HepG2 (cell line): ENCODE results near the gene MEG3. TPM values are rescaled to one million over a fixed set of nuclear protein-coding genes. Genes with fewer than 3 reads are reported as not detected.

Experiments
- BHLHE40 ChIP-seq: IDR thresholded peaks from 2 replicates; pipeline ENCODE4 v1.6.1; 2011; ENCODE audit warnings: low read length, improper control_type of control experiment
- CENPX ChIP-seq: sonication (generic); formaldehyde crosslinking; IDR thresholded peaks from 2 replicates; pipeline ENCODE4 v1.9.0; 2021; ENCODE audit warnings: mild to moderate bottlenecking, missing genetic modification reagents, moderate library complexity
- GFI1 ChIP-seq: sonication (generic); formaldehyde crosslinking; IDR thresholded peaks from 2 replicates; pipeline ENCODE4 v1.5.0; 2020; ENCODE audit warnings: missing genetic modification reagents, mild to moderate bottlenecking, borderline replicate concordance
- HHEX ChIP-seq: IDR thresholded peaks from 2 replicates; pipeline ENCODE4 v1.6.1; 2016; ENCODE audit warnings: control low read depth
- ISX ChIP-seq: sonication (generic); formaldehyde crosslinking; conservative IDR thresholded peaks from 2 replicates; pipeline ENCODE4 v1.5.0; 2020; ENCODE audit warnings: missing genetic modification reagents
- JUN ChIP-seq: sonication (generic); formaldehyde crosslinking; IDR thresholded peaks from 2 replicates; pipeline ENCODE4 v1.4.0; 2020; ENCODE audit warnings: mild to moderate bottlenecking, missing genetic modification reagents
- NFYC ChIP-seq: IDR thresholded peaks from 2 replicates; pipeline ENCODE4 v1.6.1; 2016; ENCODE audit warnings: missing genetic modification reagents, missing compliant biosample characterization
- NKX3-1 ChIP-seq: sonication (generic); formaldehyde crosslinking; IDR thresholded peaks from 2 replicates; pipeline ENCODE4 v1.5.0; 2020; ENCODE audit warnings: missing genetic modification reagents
- RARG ChIP-seq: sonication (generic); formaldehyde crosslinking; IDR thresholded peaks from 2 replicates; pipeline ENCODE4 v1.4.0; 2020; ENCODE audit warnings: low read depth, mild to moderate bottlenecking, missing genetic modification reagents
- RFX3 ChIP-seq: IDR thresholded peaks from 2 replicates; pipeline ENCODE4 v1.6.1; 2016; ENCODE audit warnings: missing biosample characterization, missing genetic modification reagents
- SAP130 ChIP-seq: IDR thresholded peaks from 2 replicates; pipeline ENCODE4 v1.6.1; 2016; ENCODE audit warnings: low read depth
- SIN3B ChIP-seq: fragments of 150-350 bp; IDR thresholded peaks from 2 replicates; pipeline ENCODE4 v1.6.1; 2014; ENCODE audit warnings: low read length
- SP140L ChIP-seq: sonication (generic); formaldehyde crosslinking; IDR thresholded peaks from 2 replicates; pipeline ENCODE4 v1.4.0; 2020; ENCODE audit warnings: missing genetic modification reagents, borderline replicate concordance
- SPEN ChIP-seq: sonication (generic); formaldehyde crosslinking; IDR thresholded peaks from 2 replicates; pipeline ENCODE4 v1.5.1; 2020; ENCODE audit warnings: low read depth, mild to moderate bottlenecking, missing genetic modification reagents
- ZFP36L2 ChIP-seq: sonication (generic); formaldehyde crosslinking; IDR thresholded peaks from 2 replicates; pipeline ENCODE4 v1.4.0; 2020; ENCODE audit warnings: missing genetic modification reagents
- ZNF333 ChIP-seq: sonication (generic); formaldehyde crosslinking; IDR thresholded peaks from 2 replicates; pipeline ENCODE4 v1.4.0; 2020; ENCODE audit warnings: mild to moderate bottlenecking, missing genetic modification reagents, borderline replicate concordance
- ZNF33B ChIP-seq: sonication (generic); formaldehyde crosslinking; IDR thresholded peaks from 2 replicates; pipeline ENCODE4 v1.5.1; 2020; ENCODE audit warnings: mild to moderate bottlenecking, missing genetic modification reagents
- ZNF766 ChIP-seq: sonication (generic); formaldehyde crosslinking; IDR thresholded peaks from 2 replicates; pipeline ENCODE4 v1.5.0; 2020; ENCODE audit warnings: missing genetic modification reagents, borderline replicate concordance
- ZNF777 ChIP-seq: sonication (generic); formaldehyde crosslinking; IDR thresholded peaks from 2 replicates; pipeline ENCODE4 v1.4.0; 2020; ENCODE audit warnings: missing genetic modification reagents
- ZNF780A ChIP-seq: sonication (generic); formaldehyde crosslinking; IDR thresholded peaks from 2 replicates; pipeline ENCODE4 v1.8.0; 2022; ENCODE audit warnings: mild to moderate bottlenecking, missing genetic modification reagents, moderate library complexity
- ZNF790 ChIP-seq: sonication (generic); formaldehyde crosslinking; IDR thresholded peaks from 2 replicates; pipeline ENCODE4 v1.8.0; 2022; ENCODE audit warnings: missing genetic modification reagents, mild to moderate bottlenecking, borderline replicate concordance
- ZSCAN20 ChIP-seq: sonication (generic); formaldehyde crosslinking; IDR thresholded peaks from 2 replicates; pipeline ENCODE4 v1.4.0; 2020; ENCODE audit warnings: missing genetic modification reagents, mild to moderate bottlenecking, borderline replicate concordance
- polyA plus RNA-seq, 8 experiments: library from polyadenylated mRNA; depleted of rRNA in 3 of 8; stranded (reverse) in 7 of 8; unstranded in 1 of 8; fragments of >200 nt; fragmentation: Illumina TruSeq in 4 of 8; extraction: Trizol in 4 of 8; gene quantifications; 2 replicates each; pipeline versions ENCODE4 v1.2.1 to v1.2.3, GENCODE V29; 2011 to 2016; ENCODE audit warnings: low read depth in 4 of 8, missing spikeins in 1 of 8, mixed read lengths in 1 of 8; ENCODE audit not compliant: insufficient read depth in 1 of 8
- total RNA-seq, 5 experiments: library from RNA; depleted of rRNA; stranded (reverse); fragments of >200 nt; fragmentation: Illumina TruSeq; extraction: Trizol; gene quantifications; 2 replicates each; pipeline ENCODE4 v1.2.3, GENCODE V29; 2016; ENCODE audit warnings: low read depth in 1 of 5
- TF ChIP-seq, protein P1 (sequence below): IDR thresholded peaks from 2 replicates; pipeline ENCODE4 v1.6.1; 2016; ENCODE audit warnings: low read depth, control low read depth
- TF ChIP-seq, protein P2 (sequence below): sonication (generic); formaldehyde crosslinking; IDR thresholded peaks from 2 replicates; pipeline ENCODE4 v1.4.0; 2020; ENCODE audit warnings: missing genetic modification reagents, borderline replicate concordance
- TF ChIP-seq, protein P3 (sequence below): sonication (generic); formaldehyde crosslinking; IDR thresholded peaks from 2 replicates; pipeline ENCODE4 v1.8.0; 2022; ENCODE audit warnings: mild to moderate bottlenecking, missing genetic modification reagents, moderate library complexity
- TF ChIP-seq, protein P4 (sequence below): sonication (generic); formaldehyde crosslinking; IDR thresholded peaks from 2 replicates; pipeline ENCODE4 v1.4.0; 2020; ENCODE audit warnings: missing genetic modification reagents, borderline replicate concordance

MEG3 gene
- total and polyA plus RNA-seq, 2 of the 13 experiments (the other 11 are each of a cell fraction or from before 2014, with no cell fraction given), result 0.17 TPM; not detected in 1

DNA sequence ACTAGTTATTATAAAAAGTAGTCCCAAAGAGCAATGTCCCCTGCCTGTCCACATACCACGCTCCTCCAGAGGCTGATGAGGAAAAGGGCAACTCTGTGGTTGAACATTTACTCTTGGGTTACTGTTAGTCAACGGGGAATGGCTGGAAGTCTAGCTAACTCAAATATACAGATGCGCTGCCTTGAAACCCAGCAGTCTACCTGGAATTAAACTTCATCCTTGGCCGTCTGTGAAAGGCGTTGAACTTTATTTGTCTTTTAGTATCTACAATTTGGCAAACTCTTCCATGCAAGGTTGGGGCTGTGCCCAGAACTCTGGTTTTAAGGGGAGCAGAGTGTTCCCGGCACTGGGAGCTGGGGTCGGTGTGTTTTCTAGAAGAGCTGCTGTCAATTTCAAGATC, 3.9 kb upstream of the MEG3 start (continued):
- TF ChIP-seq, protein P1, sequence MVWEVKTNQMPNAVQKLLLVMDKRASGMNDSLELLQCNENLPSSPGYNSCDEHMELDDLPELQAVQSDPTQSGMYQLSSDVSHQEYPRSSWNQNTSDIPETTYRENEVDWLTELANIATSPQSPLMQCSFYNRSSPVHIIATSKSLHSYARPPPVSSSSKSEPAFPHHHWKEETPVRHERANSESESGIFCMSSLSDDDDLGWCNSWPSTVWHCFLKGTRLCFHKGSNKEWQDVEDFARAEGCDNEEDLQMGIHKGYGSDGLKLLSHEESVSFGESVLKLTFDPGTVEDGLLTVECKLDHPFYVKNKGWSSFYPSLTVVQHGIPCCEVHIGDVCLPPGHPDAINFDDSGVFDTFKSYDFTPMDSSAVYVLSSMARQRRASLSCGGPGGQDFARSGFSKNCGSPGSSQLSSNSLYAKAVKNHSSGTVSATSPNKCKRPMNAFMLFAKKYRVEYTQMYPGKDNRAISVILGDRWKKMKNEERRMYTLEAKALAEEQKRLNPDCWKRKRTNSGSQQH (CRISPR knock-in tag), result no peak
- no peak for TF ChIP-seq ZNF333 (CRISPR knock-in tag)
- TF ChIP-seq ZNF790, result no peak
- TF ChIP-seq HHEX (CRISPR knock-in tag), result no peak
- peak; percentile 67 for TF ChIP-seq SAP130 (CRISPR knock-in tag)
- no peak for TF ChIP-seq JUN (CRISPR knock-in tag)
- TF ChIP-seq NKX3-1 (CRISPR knock-in tag), result no peak
- TF ChIP-seq SPEN (CRISPR knock-in tag), result no peak
- TF ChIP-seq BHLHE40, result no peak
- no peak for TF ChIP-seq ZNF777 (CRISPR knock-in tag)
- TF ChIP-seq, protein P2, sequence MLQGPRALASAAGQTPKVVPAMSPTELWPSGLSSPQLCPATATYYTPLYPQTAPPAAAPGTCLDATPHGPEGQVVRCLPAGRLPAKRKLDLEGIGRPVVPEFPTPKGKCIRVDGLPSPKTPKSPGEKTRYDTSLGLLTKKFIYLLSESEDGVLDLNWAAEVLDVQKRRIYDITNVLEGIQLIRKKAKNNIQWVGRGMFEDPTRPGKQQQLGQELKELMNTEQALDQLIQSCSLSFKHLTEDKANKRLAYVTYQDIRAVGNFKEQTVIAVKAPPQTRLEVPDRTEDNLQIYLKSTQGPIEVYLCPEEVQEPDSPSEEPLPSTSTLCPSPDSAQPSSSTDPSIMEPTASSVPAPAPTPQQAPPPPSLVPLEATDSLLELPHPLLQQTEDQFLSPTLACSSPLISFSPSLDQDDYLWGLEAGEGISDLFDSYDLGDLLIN, result no peak
- no peak for TF ChIP-seq ZSCAN20
- TF ChIP-seq ZNF780A (CRISPR knock-in tag), result no peak
- TF ChIP-seq GFI1, result no peak
- TF ChIP-seq SIN3B, result no peak
- no peak for TF ChIP-seq NFYC (CRISPR knock-in tag)
- TF ChIP-seq CENPX (CRISPR knock-in tag), result no peak
- TF ChIP-seq ISX (CRISPR knock-in tag), result no peak
- TF ChIP-seq, protein P3, sequence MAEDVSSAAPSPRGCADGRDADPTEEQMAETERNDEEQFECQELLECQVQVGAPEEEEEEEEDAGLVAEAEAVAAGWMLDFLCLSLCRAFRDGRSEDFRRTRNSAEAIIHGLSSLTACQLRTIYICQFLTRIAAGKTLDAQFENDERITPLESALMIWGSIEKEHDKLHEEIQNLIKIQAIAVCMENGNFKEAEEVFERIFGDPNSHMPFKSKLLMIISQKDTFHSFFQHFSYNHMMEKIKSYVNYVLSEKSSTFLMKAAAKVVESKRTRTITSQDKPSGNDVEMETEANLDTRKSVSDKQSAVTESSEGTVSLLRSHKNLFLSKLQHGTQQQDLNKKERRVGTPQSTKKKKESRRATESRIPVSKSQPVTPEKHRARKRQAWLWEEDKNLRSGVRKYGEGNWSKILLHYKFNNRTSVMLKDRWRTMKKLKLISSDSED (CRISPR knock-in tag), result no peak
- no peak for TF ChIP-seq RFX3 (CRISPR knock-in tag)
- TF ChIP-seq ZFP36L2, result no peak
- no peak for TF ChIP-seq RARG (CRISPR knock-in tag)
- no peak for TF ChIP-seq SP140L
- TF ChIP-seq ZNF33B, result no peak
- TF ChIP-seq, protein P4, sequence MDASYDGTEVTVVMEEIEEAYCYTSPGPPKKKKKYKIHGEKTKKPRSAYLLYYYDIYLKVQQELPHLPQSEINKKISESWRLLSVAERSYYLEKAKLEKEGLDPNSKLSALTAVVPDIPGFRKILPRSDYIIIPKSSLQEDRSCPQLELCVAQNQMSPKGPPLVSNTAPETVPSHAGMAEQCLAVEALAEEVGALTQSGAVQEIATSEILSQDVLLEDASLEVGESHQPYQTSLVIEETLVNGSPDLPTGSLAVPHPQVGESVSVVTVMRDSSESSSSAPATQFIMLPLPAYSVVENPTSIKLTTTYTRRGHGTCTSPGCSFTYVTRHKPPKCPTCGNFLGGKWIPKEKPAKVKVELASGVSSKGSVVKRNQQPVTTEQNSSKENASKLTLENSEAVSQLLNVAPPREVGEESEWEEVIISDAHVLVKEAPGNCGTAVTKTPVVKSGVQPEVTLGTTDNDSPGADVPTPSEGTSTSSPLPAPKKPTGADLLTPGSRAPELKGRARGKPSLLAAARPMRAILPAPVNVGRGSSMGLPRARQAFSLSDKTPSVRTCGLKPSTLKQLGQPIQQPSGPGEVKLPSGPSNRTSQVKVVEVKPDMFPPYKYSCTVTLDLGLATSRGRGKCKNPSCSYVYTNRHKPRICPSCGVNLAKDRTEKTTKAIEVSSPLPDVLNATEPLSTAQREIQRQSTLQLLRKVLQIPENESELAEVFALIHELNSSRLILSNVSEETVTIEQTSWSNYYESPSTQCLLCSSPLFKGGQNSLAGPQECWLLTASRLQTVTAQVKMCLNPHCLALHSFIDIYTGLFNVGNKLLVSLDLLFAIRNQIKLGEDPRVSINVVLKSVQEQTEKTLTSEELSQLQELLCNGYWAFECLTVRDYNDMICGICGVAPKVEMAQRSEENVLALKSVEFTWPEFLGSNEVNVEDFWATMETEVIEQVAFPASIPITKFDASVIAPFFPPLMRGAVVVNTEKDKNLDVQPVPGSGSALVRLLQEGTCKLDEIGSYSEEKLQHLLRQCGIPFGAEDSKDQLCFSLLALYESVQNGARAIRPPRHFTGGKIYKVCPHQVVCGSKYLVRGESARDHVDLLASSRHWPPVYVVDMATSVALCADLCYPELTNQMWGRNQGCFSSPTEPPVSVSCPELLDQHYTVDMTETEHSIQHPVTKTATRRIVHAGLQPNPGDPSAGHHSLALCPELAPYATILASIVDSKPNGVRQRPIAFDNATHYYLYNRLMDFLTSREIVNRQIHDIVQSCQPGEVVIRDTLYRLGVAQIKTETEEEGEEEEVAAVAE (CRISPR knock-in tag), result no peak
- TF ChIP-seq ZNF766 (CRISPR knock-in tag), result no peak
